K562 (cell line): ENCODE data around the gene WNK2. TPM values are rescaled to one million over a fixed set of nuclear protein-coding genes. Genes with fewer than 3 reads are reported as not detected.
"Not testable (repeated sequence)": the region's sequence is repeated elsewhere in the genome, so short reads cannot be mapped to it uniquely, and the experiment has no call there.

Source experiments
- ATAC-seq: fragments of 200-7000 bp; cut with Tn5 transposase; 3 replicates; pipeline ENCODE4 v1.9.1; 2020; ENCODE audit warnings: moderate library complexity
- BruUV-seq: library from RNA; stranded (reverse); fragments of 400-500 nt; replicated peaks from 2 replicates; lab custom pipeline; 2021; lab: Mats Ljungman, UMichigan
- CTCF ChIA-PET: fragments of 300-600 bp; formaldehyde crosslinking; extraction: SDS; loops from one replicate; lab custom pipeline; 2021; ENCODE audit warnings: low intra/inter-chr PET ratio; lab: Yijun Ruan, JAX
- POLR2A ChIA-PET: fragments of 300-600, 350-650 bp; sonication (Branson Sonifier 250); formaldehyde crosslinking; extraction: SDS; loops from one replicate; lab custom pipeline; 2021; ENCODE audit warnings: antibody characterized with exemption, inconsistent platforms; lab: Yijun Ruan, JAX
- DNase-seq, 4 experiments: peaks; one replicate each; pipeline versions ENCODE4 v3.0.0 to v3.0.0-alpha.2; 2011 to 2018; ENCODE audit warnings: low spot score in 3 of 4, mixed read lengths in 3 of 4; ENCODE audit errors: extremely low read depth in 1 of 4
- FAIRE-seq: peaks from 2 replicates; lab custom pipeline; 2011; peaks lifted over from hg19 to GRCh38; lab: Jason Lieb, UNC
- H2AFZ ChIP-seq: 2 replicates; pipeline ENCODE4 v1.6.0; 2011; ENCODE audit warnings: low read depth, low read length, control low read depth, inconsistent platforms
- H3K27ac ChIP-seq: fragments of 200-600 bp; 3 replicates; pipeline ENCODE4 v1.8.0; 2011; ENCODE audit warnings: low read depth, mild to moderate bottlenecking, control low read depth, inconsistent platforms, low read length, moderate library complexity, mixed read lengths; ENCODE audit errors: extremely low read depth
- H3K27me3 ChIP-seq, 2 experiments: fragments of 300-600 bp in 1 of 2; 2 replicates in 1 of 2; 3 replicates in 1 of 2; pipeline versions ENCODE4 v1.6.0 to v1.8.0; 2011; ENCODE audit warnings: inconsistent platforms in 2 of 2, low read length in 2 of 2, mild to moderate bottlenecking in 1 of 2, mixed read lengths in 1 of 2, moderate library complexity in 1 of 2; ENCODE audit not compliant: control insufficient read depth in 2 of 2, insufficient read depth in 2 of 2
- H3K36me3 ChIP-seq: fragments of 300-600 bp; 3 replicates; pipeline ENCODE4 v1.8.0; 2011; ENCODE audit warnings: mild to moderate bottlenecking, low read length, inconsistent platforms; ENCODE audit not compliant: control insufficient read depth, insufficient read depth
- H3K4me1 ChIP-seq, 2 experiments: fragments of 200-600 bp in 1 of 2; replicated peaks in 1 of 2; 2 replicates in 1 of 2; 3 replicates in 1 of 2; pipeline versions ENCODE4 v1.5.1 to v1.8.0; 2011; ENCODE audit warnings: inconsistent platforms in 2 of 2, low read length in 2 of 2, mild to moderate bottlenecking in 1 of 2, mixed read lengths in 1 of 2, moderate library complexity in 1 of 2; ENCODE audit not compliant: control insufficient read depth in 2 of 2, insufficient read depth in 2 of 2
- H3K4me2 ChIP-seq: 2 replicates; pipeline ENCODE4 v1.6.1; 2011; ENCODE audit warnings: low read length, control low read depth, inconsistent platforms, mixed read lengths; ENCODE audit not compliant: insufficient read depth
- H3K4me3 ChIP-seq: fragments of 200-600 bp; sonication (generic), shearing (Covaris generic); 2 replicates; pipeline ENCODE4 v1.5.1; 2016; ENCODE audit warnings: control low read depth, inconsistent platforms
- H3K79me2 ChIP-seq: fragments of 200-600 bp; 3 replicates; pipeline ENCODE4 v1.8.0; 2011; ENCODE audit warnings: low read length, inconsistent platforms; ENCODE audit not compliant: control insufficient read depth, insufficient read depth
- H3K9ac ChIP-seq, 2 experiments: 2 replicates each; pipeline versions ENCODE4 v1.6.0 to v1.6.1; 2011; ENCODE audit warnings: low read depth in 2 of 2, low read length in 2 of 2, control low read depth in 1 of 2, inconsistent platforms in 1 of 2, mild to moderate bottlenecking in 1 of 2, mixed read lengths in 1 of 2; ENCODE audit not compliant: insufficient read depth in 1 of 2
- H3K9me1 ChIP-seq: one replicate; pipeline ENCODE4 v1.6.0; 2011; ENCODE audit warnings: inconsistent platforms, mild to moderate bottlenecking, low read length, moderate library complexity; ENCODE audit not compliant: control insufficient read depth, insufficient read depth
- H3K9me3 ChIP-seq: replicated peaks from 2 replicates; pipeline ENCODE4 v1.5.1; 2011; ENCODE audit warnings: low read depth, low read length, inconsistent platforms; ENCODE audit not compliant: control insufficient read depth, insufficient read depth
- H4K20me1 ChIP-seq: replicated peaks from 2 replicates; pipeline ENCODE4 v1.6.1; 2011; ENCODE audit warnings: low read length, inconsistent platforms, mixed read lengths; ENCODE audit not compliant: control insufficient read depth, insufficient read depth
- FOXA3 ChIP-seq, 2 experiments: fragments of 450-650 bp in 1 of 2; sonication (generic) in 1 of 2; formaldehyde crosslinking; IDR thresholded peaks in 1 of 2; conservative IDR thresholded peaks in 1 of 2; 2 replicates each; pipeline versions ENCODE4 v1.4.0 to v1.8.0; 2020 to 2022; ENCODE audit warnings: mild to moderate bottlenecking in 2 of 2, missing genetic modification reagents in 1 of 2
- IRF2 ChIP-seq: sonication (generic); formaldehyde crosslinking; IDR thresholded peaks from 2 replicates; pipeline ENCODE4 v1.8.1; 2022; ENCODE audit warnings: mild to moderate bottlenecking, missing genetic modification reagents
- WGBS: fragments of 100-300 bp; shearing (Covaris generic); methylation state at CpG from one replicate; pipeline ENCODE4 v1.1.6; 2016; ENCODE audit warnings: low coverage, mixed read lengths; ENCODE audit not compliant: insufficient coverage; ENCODE audit errors: missing lambda C conversion rate; 5-methylcytosine and 5-hydroxymethylcytosine counted together
- in situ Hi-C: fragments of 300-500 bp; cut with MboI; formaldehyde crosslinking; loops from 4 replicates; pipeline ENCODE4 v1.15.0; 2018; ENCODE audit warnings: inconsistent platforms, mixed read lengths
- intact Hi-C: fragments of 100-400 bp; cut with micrococcal nuclease; formaldehyde crosslinking; loops from 2 replicates; pipeline ENCODE4 v1.14.2; 2022
- polyA plus RNA-seq, 8 experiments: library from polyadenylated mRNA; depleted of rRNA in 4 of 8; stranded (reverse) in 5 of 8; unstranded in 3 of 8; fragments of >200 nt; fragmentation: Nextera tagmentation in 2 of 8; fragmentation: Illumina TruSeq in 1 of 8; extraction: Ambion mirVana in 2 of 8; extraction: Trizol in 1 of 8; gene quantifications; 2 replicates each; pipeline versions ENCODE4 v1.2.1 to v1.2.3, GENCODE V29; 2011 to 2014; ENCODE audit warnings: inconsistent platforms in 1 of 8, missing spikeins in 1 of 8
- total RNA-seq, 7 experiments: library from RNA; depleted of rRNA in 6 of 7; stranded (reverse); fragments of >200 nt in 6 of 7; fragmentation: Illumina TruSeq in 2 of 7; extraction: Trizol in 2 of 7; gene quantifications; 2 replicates each; pipeline versions ENCODE4 v1.2.1 to v1.2.3, GENCODE V29; 2011 to 2021; ENCODE audit warnings: low replicate concordance in 1 of 7
- TF ChIP-seq, protein P1 (sequence below): fragments of 450-650 bp; IDR thresholded peaks from 2 replicates; pipeline ENCODE4 v1.6.1; 2016

The WNK2 gene
- total and polyA plus RNA-seq, 9 of the 15 experiments (the other 6 are each of a cell fraction or from before 2014, with no cell fraction given): 0.36 to 3.3 (median 0.64) TPM; not detected in 2

DNA sequence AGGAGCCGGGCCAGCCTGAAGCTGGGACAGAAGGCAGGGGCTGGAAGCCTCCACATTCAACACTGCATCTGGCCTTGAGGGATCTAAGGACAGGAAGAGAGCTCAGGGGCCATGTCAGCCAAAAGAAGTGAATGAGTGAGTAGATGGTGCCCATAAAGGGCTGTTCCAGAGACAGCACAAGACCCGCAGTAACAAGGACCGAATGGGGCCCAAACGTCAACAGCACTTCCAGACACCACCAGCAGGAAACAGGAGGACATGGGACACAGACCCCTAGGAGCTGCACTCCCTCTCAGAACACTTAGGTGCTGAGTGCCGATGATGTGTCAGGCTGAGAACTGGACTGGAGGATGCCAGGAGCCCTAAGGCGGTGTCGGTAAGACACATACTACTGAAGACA lies 152.8 kb downstream of the WNK2 start:
- Histone ChIP-seq H3K4me3 (no peak overlapping the region), H3K4me2 (no peak overlapping the region), H3K27ac (no peak overlapping the region), H3K4me1 (no peaks in the 10 kb centered on the region), H3K9ac (no peak overlapping the region), H3K9me1 (no peaks in the 10 kb centered on the region), H3K36me3 (no peaks in the 10 kb centered on the region), H4K20me1 (no peaks in the 10 kb centered on the region), H3K9me3 (peaks cover 1% of the 10 kb centered on the region; the same call in 1 of the 2 replicates), H2AFZ (no peak overlapping the region), H3K27me3 (peaks cover 0 to 19% of the 10 kb centered on the region in 2 experiments; a peak in 3 of 5 replicates), H3K79me2 (no peaks in the 10 kb centered on the region)
- intact Hi-C loops: no loop called here
- ChIA-PET CTCF (no interaction called here), POLR2A (no interaction called here)
- in situ Hi-C loops: no loop called here
- no TSS peak for BruUV-seq
- TF ChIP-seq, protein P1, sequence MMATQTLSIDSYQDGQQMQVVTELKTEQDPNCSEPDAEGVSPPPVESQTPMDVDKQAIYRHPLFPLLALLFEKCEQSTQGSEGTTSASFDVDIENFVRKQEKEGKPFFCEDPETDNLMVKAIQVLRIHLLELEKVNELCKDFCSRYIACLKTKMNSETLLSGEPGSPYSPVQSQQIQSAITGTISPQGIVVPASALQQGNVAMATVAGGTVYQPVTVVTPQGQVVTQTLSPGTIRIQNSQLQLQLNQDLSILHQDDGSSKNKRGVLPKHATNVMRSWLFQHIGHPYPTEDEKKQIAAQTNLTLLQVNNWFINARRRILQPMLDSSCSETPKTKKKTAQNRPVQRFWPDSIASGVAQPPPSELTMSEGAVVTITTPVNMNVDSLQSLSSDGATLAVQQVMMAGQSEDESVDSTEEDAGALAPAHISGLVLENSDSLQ: no peak
- TF ChIP-seq FOXA3 (CRISPR knock-in tag; conservative IDR thresholded peaks at IDR 0.05 in 1 of 2, IDR thresholded peaks at IDR 0.05 in 1 of 2): no peak
- TF ChIP-seq IRF2 (CRISPR knock-in tag): no peak
- no peak for DNase-seq
- no peak for ATAC-seq
- WGBS: 6% methylated on average over 7 of the region's 7 CpGs
- no peak for FAIRE-seq

DNA sequence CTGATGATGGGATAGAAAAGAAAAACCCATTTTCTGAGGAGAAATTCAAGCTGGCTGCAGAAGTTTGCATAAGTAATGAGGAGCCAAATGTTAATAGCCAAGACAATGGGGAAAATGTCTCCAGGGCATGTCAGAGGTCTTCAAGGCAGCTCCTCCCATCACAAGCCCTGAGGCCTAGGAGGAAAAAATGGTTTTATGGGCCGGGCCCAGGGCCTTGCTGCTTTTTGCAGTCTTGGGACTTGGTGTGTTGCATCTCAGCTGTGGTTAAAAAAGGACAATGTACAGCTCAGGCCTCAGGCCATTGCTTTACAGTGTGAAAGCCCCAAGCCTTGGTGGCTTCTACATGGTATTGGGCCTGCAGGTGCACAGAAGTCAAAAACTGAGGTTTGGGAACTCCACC lies 154.3 kb downstream of the WNK2 start:
- FAIRE-seq: not testable (repeated sequence)

More for the DNA sequence above, 154.3 kb downstream of the WNK2 start:
- 0% methylated on average over 1 of the region's 1 CpG for WGBS
- peaks cover 2 to 20% of the 10 kb centered on the region in 2 experiments; a peak in 3 of 5 replicates for H3K27me3 ChIP-seq
- H4K20me1 ChIP-seq, H3K9me1 ChIP-seq, H3K79me2 ChIP-seq, BruUV-seq, H2AFZ ChIP-seq, H3K4me3 ChIP-seq, H3K36me3 ChIP-seq, intact Hi-C loops, DNase-seq, H3K4me1 ChIP-seq, H3K9me3 ChIP-seq, H3K4me2 ChIP-seq, H3K27ac ChIP-seq, POLR2A ChIA-PET, H3K9ac ChIP-seq, ATAC-seq, CTCF ChIA-PET, in situ Hi-C loops: not testable (repeated sequence)
